Smooth muscle cell of the brain vasculature (primary cell): ENCODE results near the gene FHOD3.
"Not testable (repeated sequence)": the region's sequence is repeated elsewhere in the genome, so short reads cannot be mapped to it uniquely, and the experiment has no call there.

Experiments used
- DNase-seq: peaks from one replicate; pipeline ENCODE4 v3.0.0-alpha.2; 2012; ENCODE audit warnings: low read depth, low spot score

The FHOD3 gene

GRCh38 chr18:36545821-36546427 is 248.4 kb downstream of the FHOD3 start:
- no peak for DNase-seq

GRCh38 chr18:36546876-36547275 is 249.4 kb downstream of the FHOD3 start:
- no peak for DNase-seq

DNA sequence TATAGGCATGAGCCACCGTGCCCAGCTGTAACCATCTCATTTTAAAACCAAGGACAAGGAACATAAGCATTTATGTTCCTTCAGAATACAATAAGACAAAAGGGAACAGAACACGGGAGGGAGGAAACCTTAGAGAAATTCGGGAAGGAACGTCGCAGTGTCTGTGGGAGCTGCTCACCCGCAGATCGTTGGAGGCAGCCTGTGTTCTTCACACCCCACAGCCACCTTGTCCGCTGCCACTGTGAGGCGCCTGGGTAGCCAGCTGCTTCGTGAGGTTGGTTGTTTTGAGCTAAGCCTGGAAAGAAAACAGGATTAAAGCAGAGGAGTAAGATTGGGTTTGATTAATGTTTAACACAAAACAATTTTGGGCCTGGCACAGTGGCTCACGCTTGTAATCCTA is 250.0 kb downstream of the FHOD3 start:
- DNase-seq = no peak

- DNase-seq = not testable (repeated sequence)
Observed at GRCh38 chr18:36551274-36551673, 253.8 kb downstream of the FHOD3 start.

DNA sequence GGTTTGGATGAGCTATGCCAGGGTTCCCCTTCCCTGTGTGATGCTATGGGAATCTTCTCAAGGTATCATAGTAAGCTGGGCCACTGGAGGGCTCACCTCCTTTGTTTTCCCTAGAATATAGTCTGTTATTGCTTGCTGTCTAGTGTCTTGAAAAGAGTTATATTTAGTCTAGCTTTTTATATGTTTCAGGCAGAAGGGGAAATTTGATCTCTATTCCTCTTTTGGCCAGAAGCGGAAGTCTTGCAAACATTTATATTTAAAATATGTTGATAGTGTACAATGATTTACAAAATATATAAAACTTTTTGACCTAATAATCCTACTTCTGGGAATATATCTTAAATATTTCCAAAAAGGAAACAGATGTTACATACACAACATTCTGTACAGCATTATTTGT is 260.7 kb downstream of the FHOD3 start:
- no peak for DNase-seq

- no peak for DNase-seq
Observed at GRCh38 chr18:36559149-36559857, 261.8 kb downstream of the FHOD3 start.

DNA sequence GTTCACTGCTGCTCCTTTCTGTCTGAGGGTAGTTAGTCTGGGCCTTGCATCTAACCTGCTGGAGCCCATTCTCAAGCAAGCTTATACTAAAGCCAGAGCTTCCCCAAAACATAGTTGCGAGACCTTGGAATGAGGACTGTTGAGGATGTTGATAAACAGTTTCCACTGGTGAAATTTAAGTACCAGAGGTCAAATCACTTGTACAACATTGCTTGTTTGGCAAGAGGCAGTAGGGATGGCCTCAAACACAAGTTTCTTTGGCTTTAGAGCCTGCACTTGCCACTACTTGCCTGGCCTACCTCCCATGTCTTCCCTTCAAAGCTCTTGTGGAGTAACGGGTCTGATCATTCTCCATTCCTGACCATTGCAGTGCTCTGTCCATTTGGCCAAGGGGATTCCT is 262.7 kb downstream of the FHOD3 start:
- no peak for DNase-seq

- DNase-seq = no peak
Observed at GRCh38 chr18:36561046-36561445, 263.5 kb downstream of the FHOD3 start.

GRCh38 chr18:36564841-36565240 is 267.3 kb downstream of the FHOD3 start:
- DNase-seq = no peak

DNA sequence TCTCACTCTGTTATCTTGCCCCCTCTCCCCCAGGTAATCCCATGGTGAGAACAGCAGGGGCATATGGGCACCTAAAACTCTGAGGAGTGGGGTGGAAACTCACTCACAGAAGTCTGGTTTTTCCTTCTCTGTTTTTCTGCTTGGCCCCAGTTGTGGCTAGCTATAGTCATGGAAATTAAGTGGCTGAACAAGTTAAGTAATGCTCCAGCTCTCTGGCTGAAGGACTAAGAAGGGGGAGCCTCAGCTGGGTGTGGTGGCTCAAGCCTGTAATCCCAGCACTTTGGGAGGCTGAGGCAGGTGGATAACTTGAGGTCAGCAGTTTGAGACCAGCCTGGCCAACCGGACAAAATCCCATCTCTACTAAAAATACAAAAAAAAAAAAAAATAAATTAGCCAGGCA is 270.3 kb downstream of the FHOD3 start:
- DNase-seq = no peak

DNA sequence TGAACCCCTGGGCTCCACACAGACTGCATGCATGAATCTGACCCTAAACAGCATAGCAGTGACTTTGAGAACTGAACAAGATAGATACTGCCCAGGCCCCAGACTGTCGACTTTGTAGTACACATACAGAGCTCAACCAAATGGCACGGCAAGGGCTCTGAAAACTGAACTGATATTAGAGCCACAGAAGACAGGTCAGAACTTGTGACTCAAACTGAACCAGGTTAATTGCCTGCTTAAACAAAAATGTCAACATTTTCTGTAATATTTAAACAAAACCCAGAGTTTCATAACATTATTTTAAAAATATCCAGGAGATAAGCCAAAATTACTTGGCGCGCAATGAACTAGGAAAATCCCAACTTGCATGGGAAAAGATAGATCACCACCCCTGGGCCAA is 271.0 kb downstream of the FHOD3 start:
- no peak for DNase-seq

- no peak for DNase-seq
Observed at GRCh38 chr18:36572135-36572856, 274.8 kb downstream of the FHOD3 start.

DNA sequence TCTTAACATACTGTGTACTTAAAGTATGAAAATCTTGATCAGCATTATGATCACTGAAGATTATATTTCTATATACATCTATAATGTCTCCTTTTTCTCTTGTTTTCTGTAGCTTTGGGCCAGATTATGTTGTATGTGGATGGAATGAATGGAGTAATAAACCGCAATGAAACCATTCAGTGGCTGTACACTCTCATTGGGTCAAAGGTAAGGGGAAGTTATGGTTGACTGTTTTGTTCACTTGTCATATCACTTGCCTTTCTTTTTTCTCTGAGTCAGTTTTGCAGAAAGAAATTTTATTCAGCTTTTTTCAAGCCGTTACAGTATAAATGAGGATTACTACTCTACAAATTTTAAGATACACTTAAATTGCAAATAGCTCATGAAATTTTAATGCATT is 278.8 kb downstream of the FHOD3 start:
- DNase-seq = no peak

DNA sequence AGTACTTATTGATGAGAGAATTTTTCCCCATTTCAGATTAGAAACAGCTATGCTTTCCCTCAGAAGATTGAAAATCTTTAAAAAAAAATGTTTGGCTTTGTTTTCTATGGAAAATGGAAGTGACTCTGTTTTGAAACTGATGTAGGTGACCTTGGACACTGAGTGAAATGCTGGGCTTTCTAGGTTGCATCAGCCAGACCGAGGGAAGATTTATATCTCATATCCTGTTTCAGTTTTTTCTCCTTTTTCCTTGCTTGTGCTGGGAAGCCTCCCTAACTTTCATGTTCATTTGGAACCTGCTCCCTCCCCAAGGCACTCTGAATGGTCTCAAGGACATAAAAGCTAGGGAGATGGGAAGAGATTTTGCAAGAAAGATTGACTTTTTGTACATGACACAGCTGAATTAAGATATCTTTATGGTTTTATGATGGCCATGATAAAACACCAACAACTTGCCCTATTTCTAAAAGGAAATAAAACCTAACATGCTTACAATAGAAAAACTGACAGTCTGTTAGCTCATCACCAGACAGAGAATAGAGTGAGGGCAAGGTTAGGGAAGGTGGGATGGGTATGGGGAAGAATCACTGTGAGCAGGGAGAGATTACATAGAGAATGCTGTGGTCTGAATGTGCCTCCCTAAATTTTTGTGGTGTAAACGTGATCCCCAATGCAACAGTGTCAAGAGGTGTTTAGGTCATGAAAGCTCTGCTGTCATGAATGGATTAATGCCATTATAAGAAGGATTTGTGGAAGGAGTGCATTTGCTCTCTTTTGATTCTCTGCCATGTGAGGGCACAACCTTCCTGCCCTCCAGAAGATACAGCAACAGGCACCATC is 281.6 kb downstream of the FHOD3 start:
- DNase-seq = no peak

GRCh38 chr18:36580266-36580665 is 282.8 kb downstream of the FHOD3 start:
- DNase-seq = no peak

DNA sequence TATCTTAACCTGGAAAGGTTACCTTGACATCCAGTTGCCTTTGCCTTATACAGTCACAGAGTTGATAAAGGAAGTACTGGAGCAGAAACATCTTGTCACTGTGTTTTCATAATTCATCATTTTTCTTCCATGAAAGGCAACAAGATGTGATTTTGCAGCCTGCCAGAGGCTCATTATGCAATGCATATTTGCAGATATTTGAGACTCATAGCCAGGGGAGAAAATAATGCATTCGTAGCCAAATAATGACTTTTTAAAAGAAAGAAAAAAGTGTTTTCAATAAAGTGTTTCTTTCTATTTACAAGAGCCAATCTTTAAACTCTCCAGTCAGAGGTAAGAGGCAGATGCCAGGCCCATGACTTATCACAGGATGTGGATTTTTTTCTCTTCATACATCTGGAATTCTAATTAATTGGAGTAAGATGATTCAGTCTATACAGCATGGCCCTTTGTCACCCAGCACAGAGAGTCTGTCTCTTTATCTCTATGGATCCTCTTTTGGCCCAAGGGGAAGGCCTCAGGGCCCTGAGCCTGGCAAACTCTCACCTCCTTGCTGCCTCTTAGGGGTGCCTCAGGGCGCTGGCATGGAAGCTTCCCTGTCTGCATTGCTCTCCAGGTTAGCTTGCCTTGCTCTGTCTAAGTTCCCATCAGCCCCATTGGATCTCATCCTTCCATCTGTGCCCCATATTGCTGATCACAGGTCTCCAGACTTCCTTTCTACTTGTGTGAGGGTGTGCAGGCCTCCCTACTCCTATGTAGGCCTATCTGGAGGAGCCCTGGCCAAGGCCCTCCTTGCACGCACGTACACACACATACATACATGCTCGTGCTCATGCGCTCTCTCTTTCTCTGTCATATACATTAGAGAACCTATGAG is 283.6 kb downstream of the FHOD3 start:
- DNase-seq = no peak

- DNase-seq = no peak
Observed at GRCh38 chr18:36582988-36583745, 285.7 kb downstream of the FHOD3 start.

GRCh38 chr18:36589857-36590543 is 292.5 kb downstream of the FHOD3 start:
- DNase-seq = no peak
